ENCODE data around the gene LRRC3. TPM values are rescaled to one million over a fixed set of nuclear protein-coding genes. Genes with fewer than 3 reads are reported as not detected.
"Not testable (repeated sequence)": the region's sequence is repeated elsewhere in the genome, so short reads cannot be mapped to it uniquely, and the experiment has no call there.

The LRRC3 gene
- total RNA-seq, 1 donor from 2014 or later, result 9.1 TPM

- no peaks in the 10 kb centered on the region for H3K4me1 Mint-ChIP-seq (ENCODE audit: unreplicated experiment)
- no peak overlapping the region for H3K27ac Mint-ChIP-seq (ENCODE audit: unreplicated experiment)
- H3K27me3 Mint-ChIP-seq (ENCODE audit: unreplicated experiment), result peaks cover 1% of the 10 kb centered on the region
- no peak overlapping the region for H3K4me3 Mint-ChIP-seq (ENCODE audit: unreplicated experiment)
- DNase-seq (ENCODE audit: low spot score), result no peak
- H3K36me3 Mint-ChIP-seq (ENCODE audit: low read depth, unreplicated experiment), result peaks cover 8% of the 10 kb centered on the region
- TF ChIP-seq, protein P1, sequence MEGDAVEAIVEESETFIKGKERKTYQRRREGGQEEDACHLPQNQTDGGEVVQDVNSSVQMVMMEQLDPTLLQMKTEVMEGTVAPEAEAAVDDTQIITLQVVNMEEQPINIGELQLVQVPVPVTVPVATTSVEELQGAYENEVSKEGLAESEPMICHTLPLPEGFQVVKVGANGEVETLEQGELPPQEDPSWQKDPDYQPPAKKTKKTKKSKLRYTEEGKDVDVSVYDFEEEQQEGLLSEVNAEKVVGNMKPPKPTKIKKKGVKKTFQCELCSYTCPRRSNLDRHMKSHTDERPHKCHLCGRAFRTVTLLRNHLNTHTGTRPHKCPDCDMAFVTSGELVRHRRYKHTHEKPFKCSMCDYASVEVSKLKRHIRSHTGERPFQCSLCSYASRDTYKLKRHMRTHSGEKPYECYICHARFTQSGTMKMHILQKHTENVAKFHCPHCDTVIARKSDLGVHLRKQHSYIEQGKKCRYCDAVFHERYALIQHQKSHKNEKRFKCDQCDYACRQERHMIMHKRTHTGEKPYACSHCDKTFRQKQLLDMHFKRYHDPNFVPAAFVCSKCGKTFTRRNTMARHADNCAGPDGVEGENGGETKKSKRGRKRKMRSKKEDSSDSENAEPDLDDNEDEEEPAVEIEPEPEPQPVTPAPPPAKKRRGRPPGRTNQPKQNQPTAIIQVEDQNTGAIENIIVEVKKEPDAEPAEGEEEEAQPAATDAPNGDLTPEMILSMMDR (IDR thresholded peaks at IDR 0.05; ENCODE audit: unreplicated experiment), result no peak
- peaks cover 5% of the 10 kb centered on the region for H3K9me3 Mint-ChIP-seq (ENCODE audit: unreplicated experiment)
Measured at GRCh38 chr21:44416193-44416592, 39.1 kb upstream of the LRRC3 start.

- not testable (repeated sequence) for H3K27me3 Mint-ChIP-seq (ENCODE audit: unreplicated experiment); H3K4me3 Mint-ChIP-seq (ENCODE audit: unreplicated experiment); DNase-seq (ENCODE audit: low spot score); H3K36me3 Mint-ChIP-seq (ENCODE audit: low read depth, unreplicated experiment); H3K4me1 Mint-ChIP-seq (ENCODE audit: unreplicated experiment); H3K9me3 Mint-ChIP-seq (ENCODE audit: unreplicated experiment); H3K27ac Mint-ChIP-seq (ENCODE audit: unreplicated experiment)
Measured at GRCh38 chr21:44417621-44418107, 37.6 kb upstream of the LRRC3 start.

GRCh38 chr21:44418108-44418875 lies 37.0 kb upstream of the LRRC3 start:
- no peak for DNase-seq (ENCODE audit: low spot score)
- Mint-ChIP-seq H3K27ac (ENCODE audit: unreplicated experiment) (no peak overlapping the region), H3K9me3 (ENCODE audit: unreplicated experiment) (peaks cover 5% of the 10 kb centered on the region), H3K27me3 (ENCODE audit: unreplicated experiment) (peaks cover 1% of the 10 kb centered on the region), H3K4me1 (ENCODE audit: unreplicated experiment) (no peaks in the 10 kb centered on the region), H3K36me3 (ENCODE audit: low read depth, unreplicated experiment) (peaks cover 8% of the 10 kb centered on the region), H3K4me3 (ENCODE audit: unreplicated experiment) (no peak overlapping the region)
- TF ChIP-seq, protein P1 (IDR thresholded peaks at IDR 0.05; ENCODE audit: unreplicated experiment), result no peak

- H3K4me1 Mint-ChIP-seq (ENCODE audit: unreplicated experiment), result no peaks in the 10 kb centered on the region
Measured at GRCh38 chr21:44418876-44419230, 36.5 kb upstream of the LRRC3 start.

DNA sequence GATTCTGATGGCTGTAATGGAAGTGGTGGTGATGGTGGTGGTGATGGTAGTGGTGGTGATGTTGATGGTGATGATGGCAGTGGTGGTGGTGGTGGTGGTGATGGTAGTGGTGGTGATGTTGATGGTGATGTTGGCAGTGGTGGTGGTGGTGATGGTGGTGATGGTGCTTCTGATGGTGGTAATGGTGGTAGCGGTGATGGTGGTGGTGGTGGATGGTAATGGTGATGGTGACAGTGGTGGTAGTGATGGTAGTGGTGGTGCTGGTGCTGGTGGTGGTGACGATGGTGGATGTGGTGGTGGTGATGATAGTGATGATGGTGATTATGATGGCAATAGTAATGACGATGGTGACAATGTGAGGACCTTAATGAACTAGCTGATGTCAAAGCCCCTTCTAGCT lies 35.6 kb upstream of the LRRC3 start:
- TF ChIP-seq, protein P1 (IDR thresholded peaks at IDR 0.05; ENCODE audit: unreplicated experiment), result no peak
- no peak for DNase-seq (ENCODE audit: low spot score)
- Mint-ChIP-seq H3K27ac (ENCODE audit: unreplicated experiment) (no peak overlapping the region), H3K27me3 (ENCODE audit: unreplicated experiment) (peaks cover 1% of the 10 kb centered on the region), H3K4me3 (ENCODE audit: unreplicated experiment) (peak overlapping the region; percentile 2), H3K4me1 (ENCODE audit: unreplicated experiment) (no peaks in the 10 kb centered on the region), H3K9me3 (ENCODE audit: unreplicated experiment) (peaks cover 5% of the 10 kb centered on the region), H3K36me3 (ENCODE audit: low read depth, unreplicated experiment) (peaks cover 8% of the 10 kb centered on the region)

More at GRCh38 chr21:44418876-44419230, 36.5 kb upstream of the LRRC3 start:
- DNase-seq (ENCODE audit: low spot score), result no peak
- peaks cover 5% of the 10 kb centered on the region for H3K9me3 Mint-ChIP-seq (ENCODE audit: unreplicated experiment)
- no peak overlapping the region for H3K27ac Mint-ChIP-seq (ENCODE audit: unreplicated experiment)
- TF ChIP-seq, protein P1 (IDR thresholded peaks at IDR 0.05; ENCODE audit: unreplicated experiment), result no peak
- H3K36me3 Mint-ChIP-seq (ENCODE audit: low read depth, unreplicated experiment), result peaks cover 8% of the 10 kb centered on the region
- H3K4me3 Mint-ChIP-seq (ENCODE audit: unreplicated experiment), result no peak overlapping the region
- peaks cover 1% of the 10 kb centered on the region for H3K27me3 Mint-ChIP-seq (ENCODE audit: unreplicated experiment)
